Measurements from ENCODE around the gene QSOX2.

Gene QSOX2

DNA sequence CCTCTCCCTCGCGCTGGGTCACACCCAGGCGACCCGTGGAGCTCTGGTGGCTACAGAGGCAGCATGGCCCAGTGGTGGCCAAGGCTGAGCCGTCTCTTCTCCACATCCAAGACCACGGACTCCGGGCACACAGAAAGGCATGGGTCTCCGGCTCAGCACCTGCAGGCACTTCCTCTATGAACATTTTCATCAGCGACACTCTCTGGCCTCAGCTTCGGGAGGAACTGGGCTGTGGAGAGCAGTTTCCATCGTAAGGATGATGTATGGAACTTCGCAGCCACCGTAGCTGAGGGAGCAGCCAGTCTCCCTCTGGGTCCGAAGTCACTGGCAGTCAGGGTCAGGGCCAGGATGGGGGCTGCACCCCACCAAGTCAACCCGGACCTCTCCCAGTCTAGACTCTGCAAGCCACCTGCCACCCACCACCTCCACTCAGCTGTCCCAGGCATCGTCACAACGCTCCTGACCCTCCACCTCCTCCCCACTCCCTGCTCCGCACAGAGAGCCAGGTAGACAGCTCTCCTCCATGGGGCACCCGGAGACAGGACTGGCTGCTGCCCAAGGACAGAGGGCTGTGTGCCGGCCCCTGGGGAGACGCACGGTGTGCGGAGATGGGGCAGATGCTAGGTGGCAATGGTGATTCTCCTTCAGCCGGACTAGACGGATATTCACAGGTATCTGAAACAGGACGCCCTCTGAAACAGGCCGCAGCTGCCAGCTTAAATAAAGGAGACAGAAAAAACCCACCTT lies 9.7 kb downstream of the QSOX2 start:
- no peak for DNase-seq

DNA sequence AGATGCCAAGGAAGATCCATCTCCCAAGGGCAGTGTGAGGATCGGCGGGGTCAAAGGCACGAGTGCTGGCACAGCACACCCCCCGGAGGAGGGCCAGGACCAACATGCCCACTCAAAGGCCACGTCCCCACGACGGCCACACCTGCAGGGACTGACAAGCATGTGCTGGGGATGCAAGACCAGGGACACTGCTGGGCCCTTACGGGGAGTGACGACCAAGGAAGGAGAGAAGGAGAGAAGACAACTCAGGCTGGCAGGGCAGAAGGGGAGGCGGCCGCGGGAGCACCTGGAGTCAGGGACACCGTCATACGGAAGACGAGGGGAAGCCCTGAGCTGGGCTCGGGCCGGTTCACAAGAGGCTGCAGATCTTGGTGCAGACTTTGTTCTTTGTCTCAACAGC lies 10.4 kb downstream of the QSOX2 start:
- DNase-seq = no peak

DNA sequence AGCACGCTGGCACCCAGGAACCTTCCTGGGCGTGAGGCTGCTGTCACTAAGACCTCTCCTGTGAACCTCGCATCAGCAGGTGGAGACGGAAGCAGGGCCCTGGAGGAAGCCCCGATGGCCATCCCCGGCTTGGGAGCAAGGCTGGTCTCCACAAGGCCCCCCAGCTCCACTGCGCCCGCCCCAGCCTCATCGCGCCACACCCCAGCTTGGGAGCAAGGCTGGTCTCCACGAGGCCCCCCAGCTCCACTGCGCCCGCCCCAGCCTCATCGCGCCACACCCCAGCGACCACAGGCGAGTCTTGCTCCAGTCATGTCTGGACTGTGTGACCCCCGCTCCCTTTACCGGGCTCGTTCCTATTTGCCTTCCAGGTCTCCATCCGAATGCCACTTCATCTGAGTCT lies 11.0 kb downstream of the QSOX2 start:
- DNase-seq = no peak

DNA sequence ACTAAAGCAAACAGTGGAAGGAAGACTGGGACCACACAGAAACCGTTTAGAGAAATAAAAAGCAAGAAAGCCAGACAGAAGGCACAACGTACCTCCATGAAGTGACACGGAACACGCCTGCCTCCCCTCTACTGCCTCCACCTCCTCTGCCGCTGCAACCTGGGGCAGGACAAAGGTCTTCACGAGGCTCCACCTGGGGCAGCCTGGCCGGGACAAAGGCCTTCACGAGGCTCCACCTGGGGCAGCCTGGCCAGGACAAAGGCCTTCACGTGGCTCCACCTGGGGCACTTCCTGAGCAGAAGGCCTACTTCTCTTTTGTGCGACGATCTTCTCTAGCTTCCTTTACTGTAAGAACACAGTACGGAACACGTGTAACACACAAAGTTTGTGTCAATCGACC lies 11.7 kb downstream of the QSOX2 start:
- no peak for DNase-seq

DNA sequence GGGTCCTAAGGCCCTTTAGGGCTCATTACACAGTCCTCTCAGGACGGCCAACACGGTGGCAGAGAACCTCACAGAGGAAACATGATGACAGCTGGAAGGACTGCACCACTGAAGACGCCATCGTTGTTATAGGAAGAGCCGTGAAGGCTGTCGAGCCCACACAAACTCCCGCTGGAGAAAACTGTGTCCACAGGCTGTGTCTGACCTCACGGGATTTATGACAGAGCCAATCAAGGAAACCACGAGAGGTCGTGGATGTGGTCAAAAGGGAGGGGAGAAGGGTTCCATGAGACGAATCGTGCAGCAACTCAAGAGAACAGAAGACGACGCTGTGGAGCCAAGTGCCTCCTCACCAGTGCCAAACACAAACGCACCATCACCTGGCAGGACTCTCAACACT lies 12.2 kb downstream of the QSOX2 start:
- no peak for DNase-seq

DNA sequence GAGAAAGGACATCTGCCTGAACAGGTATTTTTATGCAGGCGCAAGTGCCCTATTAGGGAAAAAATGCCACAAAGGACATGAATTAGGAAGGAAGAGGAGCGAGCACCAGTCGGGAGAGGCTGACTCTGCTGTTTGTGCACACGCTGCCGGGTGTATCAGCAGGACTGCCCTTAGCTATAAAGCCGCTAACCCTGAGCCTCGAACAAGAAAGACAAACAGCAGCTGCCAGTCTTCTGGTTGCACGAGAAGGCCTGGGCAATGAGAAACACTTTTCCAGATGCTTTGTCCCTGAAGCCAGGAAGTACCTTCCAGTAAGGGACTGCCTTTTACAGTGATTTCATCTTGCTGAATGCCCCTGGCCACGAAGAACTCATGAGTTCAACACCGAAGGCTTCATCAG lies 12.6 kb downstream of the QSOX2 start:
- no peak for DNase-seq

DNA sequence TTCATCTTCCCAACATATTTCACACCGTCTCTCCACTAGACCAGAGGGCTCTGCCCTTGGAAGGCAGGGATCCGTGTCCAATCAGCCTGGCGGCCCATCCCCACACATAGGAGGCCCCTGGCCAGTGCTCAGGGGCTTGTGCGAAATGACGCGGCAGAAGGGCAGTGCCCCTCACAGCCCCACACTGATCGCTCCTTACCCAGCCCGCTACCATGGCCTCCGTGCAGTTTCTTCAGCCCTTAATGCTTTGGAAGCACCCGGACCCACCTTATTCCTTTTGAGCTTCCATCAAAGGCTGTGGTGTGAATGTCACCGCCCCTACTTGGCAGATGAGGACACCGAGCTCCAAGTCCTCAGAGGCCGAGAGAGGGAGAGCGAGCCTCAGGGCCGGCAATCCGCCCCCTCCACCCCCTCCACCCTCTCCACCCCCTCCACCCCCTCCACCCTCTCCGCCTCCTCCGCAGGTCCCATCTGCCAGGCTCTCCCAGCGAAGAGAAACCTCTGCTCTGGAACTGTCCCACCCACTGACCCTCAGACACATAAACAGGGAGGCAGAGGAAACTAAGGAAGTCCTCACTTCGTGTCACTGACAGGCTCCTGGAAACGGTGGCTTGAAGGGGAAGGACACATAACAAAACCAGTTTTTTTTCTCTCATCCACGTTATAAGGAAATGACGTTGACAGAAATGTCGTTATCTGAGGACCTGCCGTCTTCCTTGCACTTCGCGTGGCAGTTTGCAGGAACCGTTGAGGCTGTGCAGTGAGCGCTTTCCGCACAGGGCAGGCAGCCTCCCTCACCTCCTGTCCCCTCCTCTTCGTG lies 13.9 kb downstream of the QSOX2 start:
- no peak for DNase-seq

DNA sequence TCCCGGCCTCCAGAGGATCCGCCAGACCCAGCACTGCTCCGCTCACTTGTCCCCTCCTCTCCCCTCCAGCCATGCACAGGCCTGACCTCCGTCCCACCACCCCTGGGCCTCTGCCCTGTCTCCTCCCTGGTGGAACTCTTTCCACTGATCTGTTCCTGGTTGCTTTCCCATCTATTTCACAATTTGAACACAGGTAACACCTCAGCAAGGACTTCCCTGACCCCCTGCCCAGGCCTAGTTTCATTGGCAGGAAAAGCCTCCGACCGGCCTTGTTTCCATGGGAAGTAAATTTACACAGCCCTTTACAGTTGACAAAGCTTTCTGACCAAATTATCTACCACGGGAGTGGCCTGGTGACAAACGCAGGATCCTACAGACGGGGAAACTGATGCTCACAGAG lies 14.8 kb downstream of the QSOX2 start:
- DNase-seq = no peak

DNA sequence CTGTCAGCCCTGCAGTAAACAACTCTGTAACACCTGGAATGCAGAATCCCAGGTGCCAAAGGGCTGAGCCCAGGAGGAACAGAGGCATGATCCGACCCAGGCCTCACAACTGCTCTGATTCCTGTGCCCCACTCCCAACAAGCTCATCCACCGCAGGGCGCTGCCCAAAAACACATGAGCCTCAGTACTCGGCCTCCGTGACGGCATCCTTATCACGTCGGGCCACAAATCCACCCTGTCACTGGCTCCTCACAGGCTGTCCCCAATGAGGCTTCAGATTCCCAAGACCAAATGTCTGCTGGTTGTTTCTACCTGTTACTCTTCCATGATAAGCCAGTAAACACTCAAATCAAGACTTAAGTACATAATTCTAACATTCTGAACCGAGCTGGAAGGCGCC lies 15.2 kb downstream of the QSOX2 start:
- DNase-seq = no peak

DNA sequence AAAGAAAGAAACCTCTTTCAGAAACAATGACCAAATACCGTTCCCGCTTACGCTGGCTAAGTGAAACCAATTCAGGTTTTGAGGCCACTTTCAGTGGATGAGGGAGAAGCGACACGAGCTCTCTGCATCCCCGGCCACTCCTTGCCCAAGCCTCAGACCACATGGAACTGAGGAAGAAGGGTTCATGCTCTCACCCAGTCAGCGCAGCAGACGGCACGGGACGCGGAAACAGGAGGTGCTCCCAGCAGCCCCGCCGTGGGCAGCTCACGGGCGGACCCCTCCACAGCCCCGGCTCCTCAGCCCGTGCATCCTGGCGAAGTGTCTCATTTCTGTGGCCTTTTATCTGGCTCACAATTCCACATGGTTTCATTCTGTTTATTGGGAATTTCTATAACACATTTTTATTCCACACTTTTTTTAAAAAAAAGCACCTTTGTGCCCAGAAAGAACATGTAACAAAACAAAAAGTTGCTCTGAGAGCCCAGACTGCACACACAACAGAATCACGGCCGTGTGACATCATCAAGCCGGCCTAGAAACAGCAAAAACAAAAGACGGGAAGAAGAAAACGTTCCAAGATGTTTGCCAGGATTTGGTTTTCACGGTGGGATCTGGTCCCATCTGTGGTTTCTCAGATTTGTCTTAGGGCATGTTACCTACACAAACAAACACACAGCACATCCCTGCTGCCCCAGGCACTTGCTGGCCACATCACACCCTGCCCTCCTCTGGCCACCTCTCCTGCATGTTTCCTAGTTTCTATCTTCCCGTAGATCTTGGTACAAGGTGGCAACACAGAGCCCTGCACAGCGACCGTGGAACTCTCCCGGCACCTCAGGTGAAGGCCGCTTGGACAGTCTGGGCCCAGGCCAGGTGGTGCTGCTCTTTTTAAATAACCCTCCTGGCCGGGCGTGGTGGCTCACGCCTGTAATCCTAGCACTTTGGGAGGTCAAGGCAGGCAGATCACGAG lies 16.2 kb downstream of the QSOX2 start:
- DNase-seq = no peak

DNA sequence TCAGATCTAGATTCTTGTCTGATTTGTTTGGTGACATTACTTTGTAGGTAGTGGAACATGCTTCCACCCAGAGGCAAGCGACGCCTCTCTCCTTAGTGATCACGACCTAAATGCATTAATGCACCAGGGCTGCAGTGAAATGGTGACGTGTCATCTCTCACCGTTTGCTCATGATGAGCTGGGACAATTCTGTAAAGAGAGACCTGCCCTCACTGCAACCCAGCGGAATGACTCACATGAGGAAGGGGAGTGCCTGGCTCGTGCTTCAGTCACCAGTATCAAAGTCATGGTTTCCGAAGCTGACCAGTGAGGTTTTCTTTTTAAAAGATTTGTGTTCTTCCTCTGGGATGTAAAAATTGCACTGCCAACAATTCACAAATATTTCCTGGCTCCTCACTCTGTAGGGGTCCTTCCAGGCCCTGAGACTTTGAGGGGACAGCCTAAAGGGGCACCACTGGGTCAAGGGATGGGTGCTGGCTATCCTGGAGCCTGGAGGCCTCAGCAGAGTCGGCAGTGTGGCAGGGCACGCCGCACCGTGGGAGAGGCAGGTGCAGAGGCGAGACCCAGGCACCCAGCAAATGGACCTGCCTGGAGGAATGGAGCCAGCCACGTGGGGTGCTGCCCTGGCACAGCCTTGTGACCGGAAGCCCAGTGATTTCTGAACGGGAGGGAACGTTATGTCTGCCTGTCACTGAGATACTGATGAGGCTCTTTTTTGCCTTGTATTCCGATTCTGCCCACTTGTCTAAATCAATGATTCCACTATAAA lies 17.3 kb downstream of the QSOX2 start:
- DNase-seq = no peak

DNA sequence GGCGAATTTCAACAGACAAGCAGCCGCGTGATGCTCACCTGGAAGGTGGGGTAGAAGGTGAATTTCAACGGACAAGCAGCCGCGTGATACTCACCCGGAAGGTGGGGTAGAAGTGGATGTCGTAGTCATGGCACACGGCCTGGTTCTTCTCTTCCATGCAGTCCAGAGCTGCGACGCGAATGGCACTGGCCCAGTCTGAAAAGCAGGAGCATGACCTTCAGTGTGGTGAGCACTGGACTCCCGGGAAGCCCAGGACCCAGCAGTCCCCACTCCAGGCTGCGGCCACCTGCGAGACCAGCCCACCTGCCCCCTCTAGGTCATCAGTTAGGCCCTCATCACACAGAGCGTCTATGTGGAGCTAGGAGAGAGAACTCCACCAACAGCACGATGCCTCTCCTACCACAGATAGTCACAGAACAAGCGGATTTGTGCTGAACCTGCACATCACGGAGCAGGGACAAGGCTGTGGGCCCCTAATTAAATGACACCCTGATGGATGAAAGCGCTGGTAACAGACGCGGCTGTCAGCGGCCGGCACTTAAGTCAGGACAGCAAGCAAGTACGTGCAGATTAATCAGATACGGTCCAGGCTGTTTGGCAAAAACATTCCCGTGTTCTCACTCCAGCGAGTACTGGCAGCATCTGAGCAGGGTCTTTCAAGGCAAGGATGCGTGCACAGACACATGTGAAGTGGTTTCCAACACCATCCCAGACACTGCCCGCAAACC lies 18.8 kb downstream of the QSOX2 start:
- DNase-seq = no peak

DNA sequence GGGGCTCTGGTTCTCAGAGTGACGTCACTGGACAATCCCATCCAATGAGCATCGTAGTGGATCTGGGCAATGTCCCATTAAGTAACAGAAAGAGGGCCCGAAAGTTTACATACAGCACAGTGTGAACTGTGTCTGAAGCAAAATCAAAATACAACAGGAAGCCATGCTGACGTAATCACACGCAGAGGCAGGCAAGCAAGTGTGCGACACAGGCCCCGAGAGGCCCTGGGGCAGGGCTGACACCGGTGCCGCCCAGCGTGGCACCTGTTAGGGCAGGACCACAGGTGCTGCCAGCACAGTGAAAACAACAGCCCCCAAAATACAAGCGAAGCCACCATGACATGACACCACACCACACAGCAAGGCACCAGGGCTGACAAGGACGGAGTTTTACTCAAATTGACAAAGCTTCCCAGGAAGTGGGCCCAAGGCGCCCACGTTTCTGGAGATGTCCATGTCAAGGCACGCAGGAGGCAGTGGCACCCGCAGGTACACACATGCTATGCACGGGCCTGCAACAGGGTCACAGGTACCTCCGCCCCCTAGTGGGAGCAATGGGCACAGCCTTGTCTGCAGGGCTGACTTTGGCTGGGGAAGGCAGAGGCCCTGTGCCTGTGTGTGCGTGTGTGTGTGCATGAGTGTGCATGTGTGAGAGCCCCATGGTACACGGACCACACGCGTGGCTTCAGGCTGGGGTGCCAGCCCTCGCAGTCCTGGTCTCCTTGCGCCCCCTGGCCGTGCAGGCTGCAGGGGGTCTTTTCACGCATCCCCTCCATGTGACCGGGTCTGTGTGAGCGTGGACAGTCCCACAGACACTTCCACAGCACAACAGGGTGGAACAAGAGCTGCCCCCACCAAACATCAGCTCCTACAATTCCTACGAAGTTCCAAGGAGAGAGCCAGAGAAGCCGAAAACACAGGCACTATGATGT lies 19.6 kb downstream of the QSOX2 start:
- peak; percentile 69 for DNase-seq

DNA sequence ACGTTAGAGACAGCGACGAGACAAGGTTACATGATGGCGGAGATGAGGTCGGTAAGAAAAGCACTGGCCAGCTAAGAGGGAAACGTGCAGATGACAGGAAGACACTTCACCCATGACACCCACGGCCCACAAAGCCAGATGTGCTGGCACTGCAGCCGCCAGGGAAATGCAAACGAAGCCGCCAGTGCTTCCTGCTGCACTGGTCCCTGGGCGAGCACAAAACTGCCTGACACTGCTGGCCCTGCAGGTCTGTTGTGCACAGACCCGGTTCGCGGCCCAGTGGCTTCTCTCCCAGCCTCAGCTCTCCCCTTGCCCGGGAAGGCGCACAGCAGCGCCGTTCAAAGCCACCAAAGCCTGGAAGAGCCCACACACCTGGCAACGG lies 20.3 kb downstream of the QSOX2 start:
- no peak for DNase-seq

DNA sequence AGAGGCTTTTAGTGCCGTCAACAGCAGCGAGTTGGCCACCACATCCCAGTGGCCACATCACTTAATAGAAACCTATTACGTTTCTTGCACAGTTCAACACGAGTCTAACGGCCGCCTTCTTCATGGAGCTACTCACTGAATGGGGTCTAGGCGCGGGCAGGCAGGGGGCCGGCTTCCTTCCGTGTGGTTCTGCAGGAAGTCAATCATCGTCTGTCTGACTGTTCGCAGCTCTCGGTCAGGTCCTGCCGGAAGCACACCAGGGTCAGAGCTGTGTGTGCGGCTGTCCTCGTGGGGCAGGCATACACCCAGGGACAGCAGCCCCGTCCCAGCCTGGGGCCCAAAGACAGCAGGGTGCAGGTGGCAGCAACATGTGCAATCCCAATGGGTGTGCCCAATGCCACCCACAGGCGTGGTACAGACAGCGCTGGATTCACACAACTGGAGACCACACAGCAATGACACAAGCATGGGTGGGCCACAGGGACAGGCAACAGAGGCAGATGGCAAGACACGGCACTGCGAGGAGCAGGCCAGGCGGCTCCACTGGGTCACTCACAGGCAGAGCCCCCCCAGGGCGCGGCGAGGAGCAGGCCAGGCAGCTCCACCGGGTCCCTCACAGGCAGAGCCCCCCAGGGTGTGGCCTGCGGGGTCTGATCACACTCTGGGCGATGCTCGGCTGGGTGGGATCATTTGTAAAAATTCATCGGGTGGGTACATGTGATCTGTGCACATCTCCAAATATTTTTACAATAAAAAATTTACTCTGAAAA lies 21.6 kb downstream of the QSOX2 start:
- DNase-seq = no peak

DNA sequence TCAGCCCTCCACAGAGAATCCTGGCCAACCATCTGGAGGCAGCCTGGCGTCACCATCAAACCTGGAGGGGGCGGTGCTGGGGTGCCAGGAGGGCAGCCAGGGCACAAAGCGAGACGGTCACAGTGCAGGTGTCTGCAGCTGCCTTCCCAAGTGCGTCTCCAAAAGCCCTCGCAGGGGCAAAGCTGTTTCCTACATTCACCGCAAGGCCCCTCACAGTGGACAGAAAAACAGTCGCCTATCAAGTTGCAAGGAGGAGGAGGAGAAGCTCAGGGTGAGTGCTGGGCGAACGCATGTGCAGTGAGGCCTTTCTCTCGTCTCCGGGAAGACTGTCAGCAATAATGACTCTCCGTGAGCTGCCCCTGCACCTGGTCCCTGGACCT lies 22.7 kb downstream of the QSOX2 start:
- DNase-seq = no peak

DNA sequence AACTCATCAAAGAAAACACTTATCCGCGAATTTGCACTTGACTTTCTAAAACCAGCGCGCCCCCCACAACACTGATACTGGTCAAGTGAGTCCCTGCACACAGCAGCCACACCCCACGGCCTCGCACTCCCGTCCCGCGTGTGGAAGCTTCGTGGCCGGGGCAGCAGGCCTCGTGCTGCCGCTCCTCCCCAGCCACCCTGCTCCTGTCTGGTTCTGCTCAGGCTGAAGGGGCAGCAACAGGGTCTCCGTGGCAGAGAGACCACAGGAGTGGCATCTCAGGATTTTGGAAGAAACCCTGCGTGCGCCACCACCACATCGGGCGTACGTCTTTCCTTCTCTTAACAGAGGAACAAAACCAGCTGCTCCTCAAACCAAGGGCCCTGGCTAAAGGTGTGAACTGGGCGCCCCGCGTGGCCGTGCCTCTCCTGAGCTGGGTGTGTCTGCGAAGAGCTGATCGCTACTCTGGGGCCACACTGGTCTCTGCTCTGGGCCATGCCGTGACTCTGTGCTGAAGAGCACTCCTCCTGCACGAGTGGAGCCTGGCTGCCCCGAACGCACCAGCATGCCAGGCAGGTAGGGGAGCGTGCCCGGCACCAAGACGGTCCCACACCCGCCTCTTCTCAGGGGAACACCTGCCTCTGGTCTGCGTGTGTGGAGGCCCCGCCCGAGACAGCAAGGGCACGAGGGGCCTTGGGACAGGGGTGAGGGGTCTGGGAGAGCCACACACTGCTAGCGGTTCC lies 23.3 kb downstream of the QSOX2 start:
- DNase-seq = no peak

DNA sequence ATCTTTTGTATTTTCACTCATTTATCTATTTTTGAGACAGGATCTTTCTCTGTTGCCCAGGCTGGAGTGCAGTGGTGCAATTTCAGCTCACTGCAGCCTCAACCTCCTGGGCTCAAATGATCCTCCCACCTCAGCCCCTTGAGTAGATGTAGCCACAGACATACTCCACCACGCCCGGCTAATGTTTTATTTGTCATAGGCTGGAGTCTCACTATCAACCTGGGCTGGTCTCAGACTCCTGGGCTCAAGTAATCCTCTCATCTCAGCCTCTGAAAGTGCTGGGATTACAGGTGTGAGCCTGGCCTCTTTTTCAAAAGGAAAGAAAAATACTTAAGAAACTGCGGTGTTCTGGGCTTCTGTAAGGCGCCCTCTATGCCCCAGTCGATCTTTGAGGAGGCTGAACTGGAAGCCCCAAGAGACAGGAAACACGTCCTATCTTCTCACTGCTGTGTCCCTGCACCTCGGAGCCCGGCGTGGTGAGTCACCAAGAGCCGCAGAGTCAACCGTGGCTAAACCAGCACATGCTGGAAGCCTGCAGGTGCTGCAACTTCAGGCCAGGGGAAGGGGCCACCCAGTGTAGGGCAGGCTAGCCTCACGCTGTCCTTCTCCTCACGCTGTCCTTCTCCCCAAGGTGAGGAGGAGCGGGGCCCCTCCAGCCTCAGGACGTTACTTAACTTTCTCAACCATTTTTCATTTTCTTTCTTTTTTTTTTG lies 25.4 kb downstream of the QSOX2 start:
- DNase-seq = no peak

DNA sequence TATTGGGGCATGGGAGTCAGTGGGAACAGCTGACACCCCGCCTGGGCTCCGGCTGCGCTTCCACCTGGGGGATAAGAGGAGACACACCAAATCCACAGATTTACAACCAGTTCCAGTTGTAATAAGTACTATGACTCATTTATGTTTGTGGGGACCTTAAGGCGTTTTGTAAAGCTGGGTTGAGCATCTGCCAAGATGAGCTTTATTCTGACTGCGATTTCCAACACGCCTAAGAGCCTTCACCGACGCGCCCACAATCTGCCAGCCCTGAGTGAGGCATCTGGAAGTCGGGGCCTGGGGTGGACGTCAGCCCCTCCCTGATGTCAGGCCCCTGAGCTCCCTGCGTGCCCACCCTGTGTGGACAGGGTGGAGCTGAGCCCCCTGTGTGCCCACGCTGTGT lies 26.3 kb downstream of the QSOX2 start:
- DNase-seq = no peak

Measured in NCI-H2107 (cell line).